ENCODE results near the gene ADGRA1. TPM values are rescaled to one million over a fixed set of nuclear protein-coding genes. Genes with fewer than 3 reads are reported as not detected.
"Not testable (repeated sequence)": the region's sequence is repeated elsewhere in the genome, so short reads cannot be mapped to it uniquely, and the experiment has no call there.

ADGRA1 gene
- total and polyA plus RNA-seq, 2 experiments from 2014 or later, result not detected

DNA sequence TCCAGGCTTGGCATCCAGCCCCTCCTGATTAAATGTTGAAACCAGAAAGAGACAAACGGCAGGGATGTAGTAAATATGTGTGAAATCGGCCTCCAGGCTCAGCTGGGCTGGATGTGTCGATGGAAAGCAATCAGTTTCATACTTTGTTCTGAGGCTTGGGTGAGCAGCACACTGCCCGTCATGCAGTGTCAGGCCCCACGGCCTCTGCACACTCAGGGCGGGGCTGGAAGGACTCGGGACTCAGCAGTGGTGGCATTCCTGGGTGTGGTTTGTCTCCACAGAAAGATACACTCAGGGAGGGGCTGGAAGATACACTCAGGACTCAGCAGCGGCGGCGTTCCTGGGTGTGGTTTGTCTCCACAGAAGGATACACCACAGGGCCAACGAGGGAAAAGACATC, 22.0 kb downstream of the ADGRA1 start:
- no peaks in the 10 kb centered on the region for H3K4me1 ChIP-seq (ENCODE audit: insufficient read depth)
- 33 to 37% methylated on average over 11 of the region's 11 CpGs for WGBS, 2 experiments (ENCODE audit: low coverage in 1 of 2, low lambda C conversion rate in 2 of 2, missing lambda C conversion rate in 2 of 2)
- no peak overlapping the region for H3K4me2 ChIP-seq (ENCODE audit: unreplicated experiment)
- no peak overlapping the region for H3K27ac ChIP-seq
- in situ Hi-C loops (cut with MboI), result no loop called here
- H3K9ac ChIP-seq, result no peak overlapping the region
- no peaks in the 10 kb centered on the region for H3F3A ChIP-seq (ENCODE audit: insufficient read depth)
- no peaks in the 10 kb centered on the region for H3K9me2 ChIP-seq (ENCODE audit: insufficient read depth)
- H3K9me3 ChIP-seq (ENCODE audit: low read depth), result no peaks in the 10 kb centered on the region
- DNase-seq, result no peak
- no peak overlapping the region for H2AFZ ChIP-seq
- H4K20me1 ChIP-seq (ENCODE audit: insufficient read depth), result no peaks in the 10 kb centered on the region
- no peaks in the 10 kb centered on the region for H3K36me3 ChIP-seq (ENCODE audit: low read depth)
- peaks cover 9% of the 10 kb centered on the region for H3K27me3 ChIP-seq (replicated peaks; ENCODE audit: insufficient read depth)
- no peak for TF ChIP-seq EZH2 (IDR thresholded peaks at IDR 0.05; ENCODE audit: insufficient read depth, poor library complexity, severe bottlenecking)
- TF ChIP-seq EZH2phosphoT487 (IDR thresholded peaks at IDR 0.05; ENCODE audit: insufficient read depth, low read depth), result no peak
- H3K79me2 ChIP-seq (ENCODE audit: insufficient read depth), result no peaks in the 10 kb centered on the region
- H3K4me3 ChIP-seq, result no peak overlapping the region

DNA sequence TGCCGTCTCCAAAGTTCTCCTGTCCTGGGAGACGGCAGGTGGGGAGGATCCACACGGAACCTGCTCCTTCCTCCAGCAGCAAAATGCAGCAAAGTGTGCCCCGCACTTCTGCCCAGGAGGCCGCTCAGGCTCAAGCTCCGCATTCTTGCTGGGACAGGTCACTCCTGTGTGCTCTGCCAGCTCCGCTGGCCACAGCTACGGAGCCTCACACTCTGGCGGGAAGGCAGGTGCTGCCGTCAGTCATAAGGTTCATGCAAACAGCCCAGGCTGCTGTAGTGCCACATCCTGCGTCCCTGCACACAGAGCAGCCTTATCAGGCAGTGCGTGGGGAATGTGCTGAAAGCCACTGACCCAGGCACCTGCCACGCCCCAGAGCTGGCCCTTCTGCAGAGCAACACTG, 22.4 kb downstream of the ADGRA1 start:
- WGBS, 2 experiments (ENCODE audit: low coverage in 1 of 2, low lambda C conversion rate in 2 of 2, missing lambda C conversion rate in 2 of 2), result 71 to 76% methylated on average over 13 of the region's 13 CpGs
- no peaks in the 10 kb centered on the region for H4K20me1 ChIP-seq (ENCODE audit: insufficient read depth)
- H3K9me3 ChIP-seq (ENCODE audit: low read depth), result no peaks in the 10 kb centered on the region
- no peak overlapping the region for H3K4me3 ChIP-seq
- no peaks in the 10 kb centered on the region for H3K36me3 ChIP-seq (ENCODE audit: low read depth)
- no peak for DNase-seq
- H3K4me2 ChIP-seq (ENCODE audit: unreplicated experiment), result no peak overlapping the region
- no peaks in the 10 kb centered on the region for H3F3A ChIP-seq (ENCODE audit: insufficient read depth)
- in situ Hi-C loops (cut with MboI), result no loop called here
- H3K27ac ChIP-seq, result no peak overlapping the region
- peaks cover 5% of the 10 kb centered on the region for H3K27me3 ChIP-seq (replicated peaks; ENCODE audit: insufficient read depth)
- no peak overlapping the region for H3K9ac ChIP-seq
- no peak for TF ChIP-seq EZH2 (IDR thresholded peaks at IDR 0.05; ENCODE audit: insufficient read depth, poor library complexity, severe bottlenecking)
- TF ChIP-seq EZH2phosphoT487 (IDR thresholded peaks at IDR 0.05; ENCODE audit: insufficient read depth, low read depth), result no peak
- H3K79me2 ChIP-seq (ENCODE audit: insufficient read depth), result no peaks in the 10 kb centered on the region
- H2AFZ ChIP-seq, result no peak overlapping the region
- no peaks in the 10 kb centered on the region for H3K4me1 ChIP-seq (ENCODE audit: insufficient read depth)
- H3K9me2 ChIP-seq (ENCODE audit: insufficient read depth), result no peaks in the 10 kb centered on the region

DNA sequence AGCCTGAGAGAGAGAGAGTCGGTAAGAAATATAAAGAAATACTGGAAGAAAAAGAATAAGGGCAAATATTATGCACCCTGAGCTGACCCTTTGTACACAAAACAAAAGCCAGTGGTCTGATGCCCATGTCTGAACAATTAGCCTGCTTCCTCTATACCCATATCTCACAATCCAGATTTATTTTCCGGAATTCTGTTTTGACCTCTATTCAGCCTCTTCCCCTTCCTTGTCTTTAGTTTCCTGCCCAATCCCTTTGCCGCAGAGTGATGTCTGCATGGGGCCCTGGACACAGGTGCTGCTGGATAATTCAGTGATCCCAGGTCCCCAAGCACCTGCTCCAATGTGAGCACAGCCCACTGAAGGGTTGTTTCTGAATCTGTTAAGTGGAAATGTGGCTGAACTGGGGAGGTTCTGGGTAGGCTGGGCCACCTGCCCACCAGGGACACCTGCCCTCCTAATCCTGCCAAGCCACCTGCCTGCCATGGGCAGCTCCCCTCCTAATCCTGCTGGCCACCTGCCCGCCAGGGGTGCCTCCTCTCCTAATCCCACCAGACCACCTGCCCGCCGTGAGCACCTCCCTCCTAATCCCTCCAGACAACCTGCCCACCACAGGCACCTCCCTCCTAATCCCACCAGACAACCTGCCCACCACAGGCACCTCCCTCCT, 23.0 kb downstream of the ADGRA1 start:
- Histone ChIP-seq H3K4me2 (ENCODE audit: unreplicated experiment) (no peak overlapping the region), H3K4me3 (no peak overlapping the region), H3K9me3 (ENCODE audit: low read depth) (no peaks in the 10 kb centered on the region), H3K36me3 (ENCODE audit: low read depth) (no peaks in the 10 kb centered on the region), H3K9me2 (ENCODE audit: insufficient read depth) (no peaks in the 10 kb centered on the region), H2AFZ (no peak overlapping the region), H3K9ac (no peak overlapping the region), H3K27me3 (replicated peaks; ENCODE audit: insufficient read depth) (no peaks in the 10 kb centered on the region; the same call in 1 of the 2 replicates), H3K79me2 (ENCODE audit: insufficient read depth) (no peaks in the 10 kb centered on the region), H3F3A (ENCODE audit: insufficient read depth) (no peaks in the 10 kb centered on the region), H3K4me1 (ENCODE audit: insufficient read depth) (no peaks in the 10 kb centered on the region), H4K20me1 (ENCODE audit: insufficient read depth) (no peaks in the 10 kb centered on the region), H3K27ac (no peak overlapping the region)
- no peak for DNase-seq
- 60 to 71% methylated on average over 4 to 6 of the region's 6 CpGs for WGBS, 2 experiments (ENCODE audit: low coverage in 1 of 2, low lambda C conversion rate in 2 of 2, missing lambda C conversion rate in 2 of 2)
- TF ChIP-seq EZH2phosphoT487 (IDR thresholded peaks at IDR 0.05; ENCODE audit: insufficient read depth, low read depth) (no peak), EZH2 (IDR thresholded peaks at IDR 0.05; ENCODE audit: insufficient read depth, poor library complexity, severe bottlenecking) (no peak)
- in situ Hi-C loops (cut with MboI), result no loop called here

DNA sequence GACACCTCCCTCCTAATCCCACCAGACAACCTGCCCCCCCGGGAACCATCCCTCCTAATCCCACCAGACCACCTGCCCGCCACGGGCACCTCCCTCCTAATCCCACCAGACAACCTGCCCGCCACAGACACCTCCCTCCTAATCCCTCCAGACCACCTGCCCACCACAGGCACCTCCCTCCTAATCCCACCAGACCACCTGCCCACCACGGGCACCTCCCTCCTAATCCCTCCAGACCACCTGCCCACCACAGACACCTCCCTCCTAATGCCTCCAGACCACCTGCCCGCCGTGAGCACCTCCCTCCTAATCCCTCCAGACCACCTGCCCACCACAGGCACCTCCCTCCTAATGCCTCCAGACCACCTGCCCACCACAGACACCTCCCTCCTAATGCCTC, 23.9 kb downstream of the ADGRA1 start:
- H3K27ac ChIP-seq; H3K79me2 ChIP-seq (ENCODE audit: insufficient read depth); H3K9me2 ChIP-seq (ENCODE audit: insufficient read depth); H3K27me3 ChIP-seq (replicated peaks; ENCODE audit: insufficient read depth); H3K9ac ChIP-seq; H3K4me1 ChIP-seq (ENCODE audit: insufficient read depth); H4K20me1 ChIP-seq (ENCODE audit: insufficient read depth); H3K4me3 ChIP-seq; H3K36me3 ChIP-seq (ENCODE audit: low read depth); H3K9me3 ChIP-seq (ENCODE audit: low read depth); H3F3A ChIP-seq (ENCODE audit: insufficient read depth); DNase-seq; in situ Hi-C loops (cut with MboI); H3K4me2 ChIP-seq (ENCODE audit: unreplicated experiment); H2AFZ ChIP-seq: not testable (repeated sequence)
- WGBS, 2 experiments (ENCODE audit: low coverage in 1 of 2, low lambda C conversion rate in 2 of 2, missing lambda C conversion rate in 2 of 2), result 21% methylated on average over 7 of the region's 7 CpGs; no CpG with 5 or more reads in 1 of the 2 experiments
